IPS-18c (cell line): ENCODE data around the gene IL25.

Source experiments
- H3K4me3 ChIP-seq: 2 replicates; pipeline ENCODE4 v1.7.0; 2013; ENCODE audit warnings: low read depth, mild to moderate bottlenecking, low read length, moderate library complexity; ENCODE audit not compliant: insufficient read depth
- H3K9me3 ChIP-seq: one replicate; pipeline ENCODE4 v1.6.1; 2013; ENCODE audit warnings: mild to moderate bottlenecking, low read length, moderate library complexity; ENCODE audit not compliant: control insufficient read depth, insufficient read depth

The IL25 gene

GRCh38 chr14:23351681-23352505 is 20.7 kb upstream of the IL25 start:
- H3K4me3 ChIP-seq, result peak overlapping the region; percentile 85
- no peaks in the 10 kb centered on the region for H3K9me3 ChIP-seq

- H3K4me3 ChIP-seq, result peak within 1 kb of the TSS; percentile 85
- no peaks in the 10 kb centered on the region for H3K9me3 ChIP-seq
These were observed 19.8 kb upstream of the IL25 start, which contains the start of gene SLC22A17 for GRCh38 chr14:23352506-23353432. Gene SLC22A17 (minus strand): TSS chr14:23352887.

- H3K4me3 ChIP-seq, result no peak overlapping the region
- no peaks in the 10 kb centered on the region for H3K9me3 ChIP-seq
These were observed 19.2 kb upstream of the IL25 start for GRCh38 chr14:23353433-23353780.

GRCh38 chr14:23354990-23355389 is 17.6 kb upstream of the IL25 start:
- Histone ChIP-seq H3K9me3 (no peaks in the 10 kb centered on the region), H3K4me3 (no peak overlapping the region)

- no peaks in the 10 kb centered on the region for H3K9me3 ChIP-seq
- no peak overlapping the region for H3K4me3 ChIP-seq
These were observed 16.7 kb upstream of the IL25 start for GRCh38 chr14:23355871-23356435.

GRCh38 chr14:23356662-23357061 is 15.9 kb upstream of the IL25 start:
- Histone ChIP-seq H3K4me3 (no peak overlapping the region), H3K9me3 (no peaks in the 10 kb centered on the region)

GRCh38 chr14:23357261-23357660 is 15.3 kb upstream of the IL25 start:
- Histone ChIP-seq H3K4me3 (no peak overlapping the region), H3K9me3 (no peaks in the 10 kb centered on the region)

GRCh38 chr14:23358042-23358441 is 14.6 kb upstream of the IL25 start:
- Histone ChIP-seq H3K9me3 (no peaks in the 10 kb centered on the region), H3K4me3 (no peak overlapping the region)

GRCh38 chr14:23358553-23359166 is 13.9 kb upstream of the IL25 start:
- Histone ChIP-seq H3K9me3 (no peaks in the 10 kb centered on the region), H3K4me3 (no peak overlapping the region)

- Histone ChIP-seq H3K9me3 (no peaks in the 10 kb centered on the region), H3K4me3 (no peak overlapping the region)
These were observed 13.4 kb upstream of the IL25 start for GRCh38 chr14:23359167-23359626.

GRCh38 chr14:23359722-23360447 is 12.7 kb upstream of the IL25 start:
- no peaks in the 10 kb centered on the region for H3K9me3 ChIP-seq
- H3K4me3 ChIP-seq, result no peak overlapping the region

- Histone ChIP-seq H3K4me3 (no peak overlapping the region), H3K9me3 (no peaks in the 10 kb centered on the region)
These were observed 12.1 kb upstream of the IL25 start for GRCh38 chr14:23360496-23360895.

- H3K9me3 ChIP-seq, result no peaks in the 10 kb centered on the region
- no peak overlapping the region for H3K4me3 ChIP-seq
These were observed 11.3 kb upstream of the IL25 start for GRCh38 chr14:23361320-23361719.

- Histone ChIP-seq H3K4me3 (no peak overlapping the region), H3K9me3 (no peaks in the 10 kb centered on the region)
These were observed 10.8 kb upstream of the IL25 start for GRCh38 chr14:23361763-23362162.

- H3K9me3 ChIP-seq, result no peaks in the 10 kb centered on the region
- H3K4me3 ChIP-seq, result no peak overlapping the region
These were observed 10.4 kb upstream of the IL25 start for GRCh38 chr14:23362200-23362599.

- peak overlapping the region; percentile 78 for H3K4me3 ChIP-seq
- no peaks in the 10 kb centered on the region for H3K9me3 ChIP-seq
These were observed 8.2 kb upstream of the IL25 start for GRCh38 chr14:23364164-23365035.
